GM12878 (cell line): ENCODE data around the gene LORICRIN. TPM values are rescaled to one million over a fixed set of nuclear protein-coding genes. Genes with fewer than 3 reads are reported as not detected.

Experiments used
- ATAC-seq: fragments of 200-7000 bp; cut with Tn5 transposase; 3 replicates; pipeline ENCODE4 v1.9.1; 2020; ENCODE audit warnings: mild to moderate bottlenecking, moderate library complexity
- BruUV-seq: library from RNA; stranded (reverse); fragments of 400-500 nt; replicated peaks from 2 replicates; lab custom pipeline; 2021; lab: Mats Ljungman, UMichigan
- CTCF ChIA-PET: fragments of 300-600 bp; sonication (Branson Sonifier 250); formaldehyde crosslinking; extraction: SDS; loops from one replicate; lab custom pipeline; 2021; ENCODE audit warnings: inconsistent platforms; lab: Yijun Ruan, JAX
- POLR2A ChIA-PET: fragments of 350-600 bp; formaldehyde crosslinking; extraction: SDS; loops from one replicate; lab custom pipeline; 2021; ENCODE audit warnings: inconsistent platforms; lab: Charles Lee
- RAD21 ChIA-PET: fragments of 300-600 bp; sonication (Branson Sonifier 250); formaldehyde crosslinking; loops from one replicate; lab custom pipeline; 2023; ENCODE audit warnings: antibody characterized with exemption; ENCODE audit not compliant: unreplicated experiment; lab: Charles Lee
- SMC1A ChIA-PET: fragments of 300-600 bp; sonication (Branson Sonifier 250); formaldehyde crosslinking; loops from one replicate; lab custom pipeline; 2023; ENCODE audit not compliant: unreplicated experiment, uncharacterized antibody; lab: Charles Lee
- DNase-seq: peaks from one replicate; pipeline ENCODE4 v3.0.0-alpha.2; 2011; ENCODE audit warnings: low read depth, low spot score
- FAIRE-seq: peaks from 3 replicates; lab custom pipeline; 2011; peaks lifted over from hg19 to GRCh38; lab: Jason Lieb, UNC
- H2AFZ ChIP-seq: 2 replicates; pipeline ENCODE4 v1.6.0; 2011; ENCODE audit warnings: low read depth, low read length, control low read depth; ENCODE audit not compliant: control insufficient read depth
- H3K27ac ChIP-seq: 2 replicates; pipeline ENCODE4 v1.5.1; 2011; ENCODE audit warnings: control low read depth; ENCODE audit not compliant: control insufficient read depth, insufficient read depth
- H3K27me3 ChIP-seq, 2 experiments: replicated peaks in 1 of 2; 2 replicates each; pipeline versions ENCODE4 v1.6.0 to v1.6.1; 2011; ENCODE audit warnings: low read length in 1 of 2; ENCODE audit not compliant: control insufficient read depth in 2 of 2, insufficient read depth in 2 of 2
- H3K36me3 ChIP-seq, 2 experiments: 2 replicates each; pipeline ENCODE4 v1.5.1; 2011; ENCODE audit warnings: low read length in 1 of 2; ENCODE audit not compliant: control insufficient read depth in 2 of 2, insufficient read depth in 2 of 2
- H3K4me1 ChIP-seq: 2 replicates; pipeline ENCODE4 v1.6.1; 2011; ENCODE audit warnings: mild to moderate bottlenecking, low read length, moderate library complexity, mixed read lengths; ENCODE audit not compliant: control insufficient read depth, insufficient read depth
- H3K4me2 ChIP-seq: 2 replicates; pipeline ENCODE4 v1.6.0; 2011; ENCODE audit warnings: control low read depth; ENCODE audit not compliant: control insufficient read depth, insufficient read depth
- H3K4me3 ChIP-seq: fragments of 200-600 bp; sonication (generic); 2 replicates; pipeline ENCODE4 v1.5.1; 2016
- H3K79me2 ChIP-seq: 2 replicates; pipeline ENCODE4 v1.6.0; 2011; ENCODE audit warnings: low read length; ENCODE audit not compliant: control insufficient read depth, insufficient read depth
- H3K9ac ChIP-seq: 2 replicates; pipeline ENCODE4 v1.8.0; 2011; ENCODE audit warnings: low read length, control low read depth, mixed read lengths; ENCODE audit not compliant: control insufficient read depth, insufficient read depth
- H3K9me3 ChIP-seq: replicated peaks from 3 replicates; pipeline ENCODE4 v1.5.1; 2011; ENCODE audit warnings: mild to moderate bottlenecking, low read length; ENCODE audit not compliant: control insufficient read depth, insufficient read depth
- H4K20me1 ChIP-seq: 2 replicates; pipeline ENCODE4 v1.6.0; 2011; ENCODE audit not compliant: control insufficient read depth, insufficient read depth
- CBX5 ChIP-seq: sonication (generic); IDR thresholded peaks from 2 replicates; pipeline ENCODE4 v1.6.1; 2016; ENCODE audit warnings: low read depth, moderate library complexity, mild to moderate bottlenecking, inconsistent platforms
- DPF2 ChIP-seq: fragments of 450-650 bp; IDR thresholded peaks from 2 replicates; pipeline ENCODE4 v1.6.1; 2017; ENCODE audit warnings: mild to moderate bottlenecking
- FOXM1 ChIP-seq: IDR thresholded peaks from 2 replicates; pipeline ENCODE4 v1.6.1; 2012; ENCODE audit warnings: low read depth, mild to moderate bottlenecking, inconsistent platforms, low read length, moderate library complexity
- GATAD2B ChIP-seq: fragments of 450-650 bp; conservative IDR thresholded peaks from 2 replicates; pipeline ENCODE4 v1.6.1; 2017; ENCODE audit warnings: low read depth, mild to moderate bottlenecking, moderate library complexity
- IKZF1 ChIP-seq: fragments of 450-650 bp; conservative IDR thresholded peaks from 2 replicates; pipeline ENCODE4 v1.6.1; 2017; ENCODE audit warnings: antibody characterized with exemption, mild to moderate bottlenecking
- SUZ12 ChIP-seq: fragments of 200-600 bp; sonication (generic); IDR thresholded peaks from one replicate; pipeline ENCODE4 v1.6.1; 2018; ENCODE audit warnings: antibody characterized with exemption, mild to moderate bottlenecking; ENCODE audit not compliant: unreplicated experiment
- TAF1 ChIP-seq: IDR thresholded peaks from 2 replicates; pipeline ENCODE4 v1.6.1; 2011; ENCODE audit warnings: mild to moderate bottlenecking, low read depth, low read length, borderline replicate concordance
- ZNF24 ChIP-seq: fragments of 450-650 bp; IDR thresholded peaks from 2 replicates; pipeline ENCODE4 v1.6.1; 2017; ENCODE audit warnings: antibody characterized with exemption, mild to moderate bottlenecking
- WGBS: methylation state at CpG from one replicate; pipeline ENCODE4 v1.1.6; 2016; ENCODE audit warnings: low lambda C conversion rate; ENCODE audit not compliant: insufficient replicate concordance, insufficient coverage; ENCODE audit errors: missing lambda C conversion rate; 5-methylcytosine and 5-hydroxymethylcytosine counted together
- in situ Hi-C: fragments of 300-500 bp; cut with MboI; formaldehyde crosslinking; loops from 9 replicates; pipeline ENCODE4 v1.14.3; 2018; ENCODE audit warnings: mixed read lengths
- intact Hi-C: fragments of 100-400 bp; cut with micrococcal nuclease; formaldehyde crosslinking; loops from one replicate; pipeline ENCODE4 v1.14.2; 2022; ENCODE audit not compliant: unreplicated experiment
- polyA plus RNA-seq, 11 experiments: library from polyadenylated mRNA; depleted of rRNA in 4 of 11; unstranded in 6 of 11; stranded (reverse) in 5 of 11; fragments of >200 nt; fragmentation: Nextera tagmentation in 4 of 11; fragmentation: Illumina TruSeq in 1 of 11; extraction: Ambion mirVana in 4 of 11; extraction: Trizol in 1 of 11; gene quantifications; 1 replicate in 1 of 11; 2 replicates in 10 of 11; pipeline versions ENCODE4 v1.2.1 to v1.2.3, GENCODE V29; 2011 to 2016; ENCODE audit warnings: inconsistent platforms in 2 of 11, missing spikeins in 2 of 11, low read depth in 1 of 11
- total RNA-seq, 4 experiments: library from RNA; depleted of rRNA in 3 of 4; stranded (reverse); fragments of >200 nt in 3 of 4; fragmentation: Illumina TruSeq in 1 of 4; extraction: Trizol in 1 of 4; gene quantifications; 2 replicates each; pipeline versions ENCODE4 v1.2.1 to v1.2.3, GENCODE V29; 2013 to 2021

LORICRIN gene
- total and polyA plus RNA-seq, 10 of the 15 experiments (the other 5 are each of a cell fraction or from before 2014, with no cell fraction given): 0.06 to 0.37 TPM; not detected in 8

DNA sequence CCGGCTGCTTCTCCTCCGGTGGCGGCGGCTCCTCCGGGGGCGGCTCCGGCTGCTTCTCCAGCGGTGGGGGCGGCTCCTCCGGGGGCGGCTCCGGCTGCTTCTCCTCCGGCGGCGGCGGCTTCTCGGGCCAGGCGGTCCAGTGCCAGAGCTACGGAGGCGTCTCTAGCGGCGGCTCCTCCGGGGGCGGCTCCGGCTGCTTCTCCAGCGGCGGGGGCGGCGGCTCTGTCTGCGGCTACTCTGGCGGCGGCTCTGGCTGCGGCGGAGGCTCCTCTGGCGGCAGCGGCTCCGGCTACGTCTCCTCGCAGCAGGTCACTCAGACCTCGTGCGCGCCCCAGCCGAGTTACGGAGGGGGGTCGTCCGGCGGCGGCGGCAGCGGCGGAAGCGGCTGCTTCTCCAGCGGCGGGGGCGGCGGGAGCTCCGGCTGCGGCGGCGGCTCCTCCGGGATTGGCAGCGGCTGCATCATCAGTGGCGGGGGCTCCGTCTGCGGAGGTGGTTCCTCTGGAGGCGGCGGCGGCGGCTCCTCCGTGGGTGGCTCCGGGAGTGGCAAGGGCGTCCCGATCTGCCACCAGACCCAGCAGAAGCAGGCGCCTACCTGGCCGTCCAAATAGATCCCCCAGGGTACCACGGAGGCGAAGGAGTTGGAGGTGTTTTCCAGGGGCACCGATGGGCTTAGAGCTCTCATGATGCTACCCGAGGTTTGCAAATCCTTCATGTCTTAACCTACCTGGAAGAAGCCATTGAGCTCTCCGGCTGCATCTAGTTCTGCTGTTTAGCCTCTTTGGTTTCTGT, 2.0 kb downstream of the LORICRIN start:
- H3K79me2 ChIP-seq: no peaks in the 10 kb centered on the region
- H4K20me1 ChIP-seq: no peaks in the 10 kb centered on the region
- no peak overlapping the region for H3K27ac ChIP-seq
- DNase-seq (no peak), ATAC-seq (peak; percentile 26), FAIRE-seq (no peak)
- no peaks in the 10 kb centered on the region for H3K36me3 ChIP-seq
- WGBS: under 1% methylated on average over 65 of the region's 80 CpGs
- ChIA-PET CTCF (interaction anchor here (0.7 to 4.1 kb wide), 10 partner anchors 8 to 91 kb away, joined by 3 to 38 read pairs (median 6); no protein-coding TSS in a partner anchor), RAD21 (interaction anchor here (1.3 to 4.2 kb wide), 8 partner anchors 9 to 81 kb away, joined by 3 to 31 read pairs (median 10); no protein-coding TSS in a partner anchor), SMC1A (interaction anchor here (1.1 to 2.8 kb wide), 13 partner anchors 9 to 354 kb away, joined by 3 to 31 read pairs (median 5); no protein-coding TSS in a partner anchor), POLR2A (interaction anchor here (1.0 to 1.9 kb wide), 6 partner anchors 8 to 30 kb away, joined by 3 to 11 read pairs (median 5); no protein-coding TSS in a partner anchor)
- 0 out of 4 replicates have a peak, but pooled peaks cover 0 to 4% of the 10 kb centered on the region in 2 experiments for H3K27me3 ChIP-seq
- peak overlapping the region; percentile 91 for H3K4me2 ChIP-seq
- no TSS peak for BruUV-seq
- TF ChIP-seq SUZ12 (peak; percentile 27), GATAD2B (0 out of 2 replicates have a peak, but pooled peaks have one; percentile 26), CBX5 (no peak), DPF2 (peak; percentile 39; the same call in 1 of the 2 replicates), IKZF1 (peak; percentile 59), TAF1 (no peak), FOXM1 (no peak), ZNF24 (no peak)
- peaks cover 15% of the 10 kb centered on the region for H3K4me1 ChIP-seq
- intact Hi-C loops: loop anchor here (5.0 kb wide), 1 partner anchor 81 kb away; no protein-coding TSS in a partner anchor
- H3K9me3 ChIP-seq: no peaks in the 10 kb centered on the region
- H3K9ac ChIP-seq: no peak overlapping the region; the same call in 1 of the 2 replicates
- H2AFZ ChIP-seq: peak overlapping the region; percentile 2; the same call in 1 of the 2 replicates
- in situ Hi-C loops: no loop called here
- H3K4me3 ChIP-seq: peak overlapping the region; percentile 50; the same call in 1 of the 2 replicates
